GM19455 (cell line): ENCODE measurements around the gene OTULINL.

Source experiments
- ATAC-seq: cut with Tn5 transposase; IDR thresholded peaks from one replicate; pipeline ENCODE4 v1.9.1; 2021; ENCODE audit not compliant: unreplicated experiment

OTULINL gene

DNA sequence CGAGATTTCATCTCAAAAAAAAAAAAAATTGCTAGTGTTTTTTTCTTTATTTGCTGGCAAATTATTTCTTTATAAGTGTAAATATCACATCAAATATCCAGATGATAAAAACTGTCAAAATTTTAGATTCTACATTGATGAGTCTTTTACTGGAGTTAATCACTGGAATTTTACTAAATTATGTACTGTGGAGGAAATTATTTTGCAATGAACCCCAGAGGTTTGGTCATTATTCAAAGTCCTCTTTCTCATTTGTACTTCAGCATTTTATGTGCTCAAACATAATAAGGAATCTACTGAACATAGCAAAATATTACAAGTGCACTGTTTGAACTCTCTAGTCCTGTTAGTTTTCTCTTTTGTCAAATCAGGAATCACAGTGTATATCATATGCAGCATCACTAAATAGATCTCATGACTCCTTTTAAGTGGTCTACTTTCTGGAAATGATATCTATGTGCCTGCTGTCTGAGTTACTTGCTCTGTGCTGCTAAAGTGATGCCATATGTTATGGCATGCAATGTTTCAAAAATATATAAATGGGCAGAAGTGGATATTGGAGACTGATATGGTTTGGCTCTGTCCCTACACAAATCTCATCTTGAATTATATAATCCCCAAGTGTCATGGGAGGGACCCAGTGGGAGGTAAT lies 18.0 kb downstream of the OTULINL start:
- no peak for ATAC-seq

DNA sequence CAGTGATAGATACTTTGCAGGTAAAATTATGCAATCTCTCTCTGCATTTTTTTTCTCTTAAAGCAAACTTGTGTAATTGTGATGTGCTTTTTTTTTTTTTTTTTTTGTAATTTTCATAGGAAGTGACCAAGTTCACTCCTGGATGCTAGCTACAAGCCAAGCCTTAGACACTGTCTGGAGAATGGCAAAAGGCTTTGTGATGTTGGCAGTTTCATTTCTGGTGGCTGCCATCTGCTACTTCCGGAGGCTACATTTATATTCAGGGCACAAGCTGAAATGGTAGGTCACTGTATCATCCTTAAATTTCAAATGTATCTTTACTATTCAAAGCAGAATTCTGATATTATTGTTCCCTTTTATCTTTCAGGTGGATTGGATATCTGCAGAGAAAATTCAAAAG lies 19.3 kb downstream of the OTULINL start:
- ATAC-seq, result no peak

DNA sequence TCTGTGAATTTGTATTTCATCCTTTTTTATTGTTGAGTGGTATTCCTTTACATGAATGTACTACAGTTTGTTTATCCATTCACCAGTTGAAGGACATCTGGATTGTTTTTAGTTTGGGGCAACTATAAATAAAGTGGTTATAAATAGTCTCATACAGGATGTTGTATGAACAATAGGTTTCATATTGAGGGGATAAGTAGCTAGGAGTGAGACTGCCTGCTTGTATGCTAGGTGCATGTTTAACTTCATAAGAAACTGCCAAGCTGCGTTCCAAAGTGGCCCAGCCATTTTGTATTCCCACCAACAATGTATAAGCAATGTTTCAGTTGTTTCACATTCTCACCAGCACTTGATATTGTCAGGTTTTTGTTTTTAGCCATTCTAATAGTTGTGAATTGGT lies 21.5 kb downstream of the OTULINL start:
- ATAC-seq, result no peak

DNA sequence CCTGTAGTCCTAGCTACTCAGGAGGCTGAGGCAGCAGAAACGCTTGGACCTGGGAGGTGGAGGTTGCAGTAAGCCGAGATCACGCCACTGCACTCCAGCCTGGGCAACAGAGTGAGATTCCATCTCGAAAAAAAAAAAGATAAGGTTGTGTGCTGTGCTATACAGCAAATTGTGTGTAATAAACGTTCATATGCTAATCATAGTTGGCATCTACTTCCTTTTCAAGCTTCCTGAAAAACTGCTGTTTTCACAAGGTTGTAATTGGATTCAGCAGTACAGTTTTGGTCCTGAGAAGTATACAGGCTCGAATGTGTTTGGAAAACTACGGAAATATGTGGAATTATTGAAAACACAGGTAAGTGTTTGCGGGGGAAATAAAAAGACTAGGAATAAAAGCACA lies 25.5 kb downstream of the OTULINL start:
- ATAC-seq, result no peak

DNA sequence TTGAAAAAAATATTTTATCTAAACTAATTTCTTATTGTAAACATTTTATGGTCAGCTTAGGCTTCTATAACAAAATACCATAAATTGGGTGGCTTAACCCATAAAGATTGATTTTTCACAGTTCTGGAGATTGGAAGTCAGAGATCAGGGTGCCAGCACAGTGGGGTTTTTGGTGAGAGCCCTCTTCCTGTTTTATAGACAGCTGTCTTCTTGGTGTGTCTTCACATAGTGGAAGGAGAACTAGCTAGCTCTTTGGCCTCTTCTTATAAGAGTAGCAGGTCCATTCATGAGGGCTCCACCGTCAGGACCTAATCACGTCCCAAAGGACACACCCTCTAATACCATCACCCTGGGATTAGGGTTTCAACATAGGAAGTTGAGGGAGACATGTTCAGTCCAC lies 26.6 kb downstream of the OTULINL start:
- no peak for ATAC-seq

DNA sequence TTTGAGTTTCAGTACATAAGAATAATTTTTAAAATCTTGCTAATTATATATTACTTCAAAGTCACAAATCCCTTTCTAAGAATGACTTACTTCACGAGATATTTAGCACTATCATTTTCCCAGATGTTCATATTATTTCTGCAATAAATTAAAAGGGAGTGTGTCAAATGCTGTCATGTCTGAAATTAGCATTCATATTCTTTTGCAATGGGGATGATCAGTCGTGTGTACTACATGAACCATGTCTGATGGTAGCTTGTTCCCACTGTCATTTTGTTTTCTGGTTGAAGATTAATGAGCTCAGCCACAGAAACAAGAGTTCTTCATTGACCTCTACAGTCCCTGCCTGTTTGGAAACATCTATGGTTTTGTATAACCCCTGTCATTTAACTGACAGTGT lies 30.1 kb downstream of the OTULINL start:
- ATAC-seq, result no peak

DNA sequence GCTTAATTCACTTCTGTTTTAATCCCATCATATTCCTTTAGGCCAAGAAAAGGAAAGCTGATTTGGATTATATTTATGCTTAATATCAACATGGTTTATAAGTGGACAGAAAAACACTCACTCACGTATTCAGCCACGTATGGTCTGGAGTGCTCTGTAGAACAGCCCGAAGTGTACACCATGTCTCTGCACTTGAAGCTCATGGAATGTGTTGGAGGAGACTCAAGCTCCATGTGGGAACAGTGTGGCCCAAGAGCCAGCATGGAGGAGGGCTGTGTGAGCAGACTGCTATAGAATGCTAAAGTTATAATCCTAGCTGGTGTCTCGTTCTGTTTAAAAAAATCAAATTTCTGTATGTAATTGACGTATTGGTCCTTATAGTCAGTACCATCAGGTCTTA lies 32.9 kb downstream of the OTULINL start:
- ATAC-seq, result no peak

DNA sequence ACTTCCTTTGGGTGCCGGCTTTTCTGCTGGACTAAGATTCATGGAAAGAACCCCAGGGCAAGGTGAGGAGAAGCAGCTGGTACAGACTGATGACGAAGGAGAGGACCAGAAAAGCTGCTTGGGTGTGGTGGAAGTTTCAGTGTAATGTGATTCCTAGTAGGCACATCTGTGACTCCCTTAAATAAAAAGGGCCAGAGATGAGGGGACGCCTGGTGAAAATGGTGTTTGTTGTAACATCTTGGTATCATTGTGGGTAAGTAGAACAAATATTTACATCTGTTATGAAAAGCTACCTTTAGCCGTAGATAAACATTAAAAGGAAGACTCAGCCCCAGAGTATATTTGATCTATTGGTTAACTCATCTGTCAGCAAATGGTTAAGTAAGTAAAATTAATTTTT lies 33.8 kb downstream of the OTULINL start:
- no peak for ATAC-seq

DNA sequence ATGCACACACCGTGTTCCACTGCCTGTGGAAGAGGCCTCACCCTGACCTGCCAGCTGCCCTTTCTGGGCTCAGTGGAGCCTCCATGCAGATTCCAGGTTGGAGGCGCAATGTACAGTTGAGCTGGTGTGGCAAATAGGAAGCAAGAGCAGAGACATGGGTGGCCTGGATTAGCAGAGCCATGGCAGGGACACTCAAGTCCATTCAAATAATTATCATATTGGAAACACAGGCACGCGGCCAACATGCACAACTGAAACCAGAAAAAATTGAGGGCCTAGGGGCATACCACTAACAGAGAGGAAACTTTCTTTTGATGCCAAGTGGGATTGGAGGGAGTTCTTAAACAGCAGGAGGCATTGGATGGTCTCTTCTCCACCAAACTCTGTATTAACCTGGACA lies 35.8 kb downstream of the OTULINL start:
- ATAC-seq, result no peak

DNA sequence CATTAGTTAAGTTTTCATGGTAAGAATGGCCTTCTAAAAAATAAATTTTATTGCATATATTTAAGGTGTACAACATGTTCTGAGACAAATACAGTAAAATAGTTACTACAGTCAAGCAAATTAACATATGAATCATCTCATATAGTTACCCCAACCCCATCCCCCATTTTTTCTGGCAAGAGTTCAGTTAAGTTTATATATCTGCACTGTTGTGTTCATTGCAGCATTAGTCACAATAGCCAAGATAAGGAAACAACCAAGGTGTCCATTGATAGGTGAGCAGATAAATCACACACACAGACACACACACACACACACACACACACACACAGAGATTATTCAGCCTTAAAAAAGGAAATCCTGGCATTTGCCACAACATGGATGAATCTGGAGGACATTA lies 45.7 kb downstream of the OTULINL start:
- ATAC-seq, result no peak

DNA sequence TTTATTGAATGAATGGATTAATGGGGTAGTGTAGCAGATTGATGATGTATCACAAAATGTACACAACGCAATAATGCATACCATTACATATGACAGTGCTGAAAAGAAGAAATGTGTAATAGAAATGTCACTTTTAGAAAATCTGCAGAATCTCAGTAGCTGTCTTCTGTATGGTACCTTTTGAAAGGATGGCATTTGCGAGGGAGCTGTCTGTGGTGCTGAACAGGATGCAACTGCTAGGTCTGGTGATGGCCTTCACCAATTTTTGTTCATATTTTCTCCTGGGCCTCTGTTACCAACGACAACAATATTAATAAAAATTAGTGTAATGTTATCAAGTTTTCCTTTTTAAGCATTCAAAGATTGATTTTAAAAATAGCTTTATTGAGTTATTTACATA lies 46.8 kb downstream of the OTULINL start:
- ATAC-seq, result no peak

DNA sequence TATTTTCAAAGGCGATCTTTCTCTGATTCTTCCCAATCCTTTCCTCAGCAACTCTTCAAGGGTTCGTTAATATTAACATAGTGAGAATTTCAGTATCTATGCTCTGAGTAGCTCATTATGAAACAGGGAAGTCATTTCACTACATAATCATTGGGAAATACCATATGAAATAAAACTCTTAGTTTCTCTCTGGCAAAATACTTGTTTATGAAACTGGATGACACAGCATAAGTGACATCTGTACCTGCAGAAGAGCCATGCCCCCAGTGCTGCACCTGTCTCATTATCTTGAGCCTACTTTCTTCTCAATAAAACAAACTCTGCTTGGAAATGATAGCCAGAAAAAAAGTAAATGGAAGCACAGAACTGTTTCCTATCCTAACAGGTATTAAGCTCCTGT lies 49.1 kb downstream of the OTULINL start:
- no peak for ATAC-seq

DNA sequence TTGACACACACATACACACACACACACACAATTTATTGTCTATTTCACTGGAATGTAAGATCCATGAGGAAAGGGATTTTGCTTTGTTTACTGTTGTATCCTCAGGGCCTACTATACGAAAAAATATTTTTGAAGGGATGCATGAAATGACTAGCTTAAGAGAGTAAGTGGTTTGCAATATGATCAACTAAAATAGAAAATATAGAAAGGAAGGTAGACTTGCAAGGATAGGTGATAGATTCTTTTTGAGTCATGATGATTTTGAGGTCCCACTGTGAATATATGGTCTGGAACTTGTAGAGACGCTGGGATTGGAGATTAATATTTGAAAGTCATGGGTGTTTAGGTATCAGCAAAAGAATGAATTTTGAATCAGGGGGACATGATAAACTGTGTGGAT lies 54.1 kb downstream of the OTULINL start:
- no peak for ATAC-seq

DNA sequence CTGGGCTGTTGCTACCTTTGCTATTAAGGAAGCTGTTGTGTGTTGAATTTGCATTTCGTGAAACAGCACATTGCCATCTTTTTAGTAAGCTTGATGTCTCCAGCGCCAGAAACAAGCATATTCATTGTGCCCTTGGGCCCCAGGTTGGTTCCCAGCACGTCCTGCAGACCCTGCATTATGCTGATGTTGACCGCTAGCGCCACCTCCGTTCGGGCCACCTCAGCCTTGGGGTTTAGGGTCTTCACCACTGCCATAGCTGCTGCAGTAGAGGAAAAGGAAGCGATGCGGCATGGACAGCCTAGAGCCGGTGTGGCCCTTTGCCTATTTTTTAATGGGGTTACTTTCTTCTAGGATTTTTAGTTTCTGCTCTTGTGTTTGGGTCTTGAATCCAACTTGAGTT lies 59.2 kb downstream of the OTULINL start:
- ATAC-seq, result no peak

DNA sequence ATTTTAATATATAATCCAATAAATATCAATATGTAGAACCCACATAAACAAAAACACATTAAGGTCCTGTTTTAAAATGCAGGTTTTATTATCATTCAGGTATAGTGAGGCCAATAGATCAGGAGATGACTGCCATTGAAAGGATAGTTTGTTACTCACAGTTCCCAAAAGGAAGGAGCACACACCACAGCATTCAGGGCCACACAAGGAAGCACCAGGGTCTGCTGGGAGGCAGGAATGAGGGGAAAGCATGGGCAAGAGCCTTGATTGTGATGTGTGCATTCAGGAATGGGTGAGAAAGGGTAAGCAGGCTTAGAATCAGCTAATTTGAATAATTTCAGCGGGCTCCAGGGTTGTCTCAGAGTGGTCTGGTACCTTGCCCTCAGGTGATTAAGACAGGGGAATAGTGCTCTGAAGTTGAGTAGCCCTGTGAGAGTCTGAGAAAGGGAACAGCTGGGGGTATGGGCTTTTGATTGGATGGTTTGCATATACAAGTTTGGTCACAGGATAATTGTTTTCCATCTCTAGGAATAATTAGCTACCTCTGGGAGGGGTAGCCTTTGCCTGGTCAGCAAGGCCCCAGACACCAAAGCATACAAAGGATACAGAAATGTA lies 63.1 kb downstream of the OTULINL start:
- ATAC-seq, result no peak

DNA sequence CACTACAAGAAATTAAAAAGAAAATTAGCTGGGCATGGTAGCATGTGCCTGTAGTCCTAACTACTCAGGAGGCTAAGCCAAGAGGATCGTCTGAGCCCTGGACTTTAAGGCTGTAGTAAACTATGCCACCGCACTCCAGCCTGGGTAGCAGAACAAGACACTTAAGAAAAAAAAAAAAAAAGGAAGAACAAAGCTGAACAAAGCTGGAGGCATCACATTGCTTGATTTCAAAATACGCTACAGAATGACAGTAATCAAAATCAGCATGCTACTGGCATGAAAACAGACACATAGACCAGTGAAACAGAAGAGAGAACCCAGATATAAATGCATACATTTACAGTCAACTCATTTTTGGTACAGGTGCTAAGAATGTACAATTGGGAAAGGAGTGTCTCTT lies 68.5 kb downstream of the OTULINL start:
- no peak for ATAC-seq

DNA sequence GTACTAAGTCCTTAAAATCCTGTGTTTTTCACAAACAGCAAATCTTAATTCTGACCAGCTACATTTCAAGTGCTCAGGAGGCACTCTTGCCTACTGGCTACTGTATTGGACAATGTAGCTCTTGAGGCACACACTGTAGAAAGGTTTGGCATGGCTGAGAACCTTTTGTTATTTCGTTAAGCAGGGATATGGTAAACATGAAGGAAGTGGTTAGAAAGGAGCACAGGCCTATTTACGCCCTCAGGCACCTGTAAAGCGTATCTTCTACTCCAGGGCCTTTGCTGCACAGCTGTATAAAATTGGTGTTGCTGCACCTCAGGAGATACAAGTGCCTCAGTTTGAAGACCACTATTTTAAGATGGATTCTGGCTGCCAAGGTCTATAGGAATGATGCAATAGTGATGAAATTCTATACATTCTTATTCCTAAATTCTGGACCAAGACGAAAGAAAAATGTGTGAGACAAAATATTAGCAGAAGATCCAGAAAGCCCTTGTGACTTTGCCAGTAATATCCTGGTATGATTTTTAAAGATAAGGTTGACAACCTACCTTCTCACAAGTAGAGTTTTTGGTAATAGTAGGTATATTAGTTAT lies 73.7 kb downstream of the OTULINL start:
- no peak for ATAC-seq

DNA sequence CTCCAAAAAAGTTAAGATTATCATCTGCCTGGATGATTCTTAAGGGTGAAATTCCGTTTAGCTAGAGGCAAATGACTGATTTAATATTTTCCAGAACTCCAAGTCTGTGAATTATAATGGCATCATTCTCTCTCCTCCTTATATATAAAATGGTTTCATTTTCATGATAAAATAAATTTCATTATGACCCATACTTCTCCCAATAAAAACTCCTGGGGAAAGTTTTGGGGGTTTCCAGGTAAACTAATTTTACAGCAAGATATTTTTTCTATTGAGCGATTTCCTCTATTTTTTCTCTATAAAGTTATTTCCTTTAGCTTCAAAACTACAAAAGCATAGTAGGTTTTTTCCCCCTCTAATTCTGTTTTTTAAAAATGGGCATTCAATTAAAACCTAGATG lies 75.3 kb downstream of the OTULINL start:
- no peak for ATAC-seq

DNA sequence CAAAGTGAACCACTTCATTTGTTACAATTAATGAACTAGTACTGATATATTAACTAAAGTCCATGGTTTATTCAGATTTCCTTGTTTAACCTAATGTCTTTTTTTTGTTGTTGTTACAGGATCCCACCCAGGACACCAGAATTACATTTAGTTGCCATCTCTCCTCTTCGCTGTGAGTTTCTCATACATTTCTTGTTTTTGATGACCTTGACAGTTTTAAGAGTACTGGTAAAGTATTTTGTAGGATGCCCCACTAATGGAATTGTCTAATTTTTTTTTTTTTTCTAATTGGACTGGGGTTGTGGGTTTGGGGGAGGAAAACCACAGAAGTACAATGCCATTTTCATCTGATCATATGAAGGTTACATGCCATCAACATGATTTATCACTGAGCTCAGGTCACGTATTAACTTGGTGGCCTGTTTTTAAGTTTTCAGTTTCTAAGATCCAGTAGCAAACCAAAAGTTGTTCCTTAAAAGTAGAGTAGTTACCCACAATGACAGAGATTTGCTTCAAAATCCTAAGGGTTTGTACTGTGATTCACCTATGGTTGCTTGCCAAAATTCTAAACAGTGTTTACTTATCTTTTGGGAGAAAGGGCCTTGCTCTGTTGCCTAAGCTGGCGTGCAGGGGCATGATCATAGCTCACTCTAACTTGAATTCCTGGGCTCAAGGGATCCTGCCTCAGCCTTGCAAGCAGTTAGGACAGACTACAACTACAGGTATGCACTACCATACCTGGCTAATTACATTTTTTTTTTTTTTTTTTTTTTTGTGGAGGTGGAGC lies 78.4 kb downstream of the OTULINL start:
- ATAC-seq, result no peak

DNA sequence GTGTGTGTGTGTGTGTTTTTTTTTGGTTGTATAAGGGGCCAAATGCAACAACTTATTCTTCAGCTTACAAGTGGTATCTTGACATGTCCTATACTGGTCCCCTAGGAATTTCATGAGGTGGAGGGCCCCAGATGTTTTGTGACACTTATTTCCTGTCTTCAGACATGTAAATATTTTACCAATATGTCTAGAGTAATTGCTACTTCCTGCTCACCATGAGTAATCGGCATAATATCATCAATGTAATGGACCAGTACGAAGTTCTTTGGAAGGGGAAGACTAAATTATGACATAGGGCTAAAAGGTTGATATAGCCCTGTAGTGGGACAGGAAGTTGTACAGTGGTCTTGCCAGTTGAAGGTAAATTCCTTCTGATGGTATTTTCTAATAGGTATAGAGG lies 79.2 kb downstream of the OTULINL start:
- no peak for ATAC-seq
